ENCODE measurements around the gene SYF2.
"Not testable (repeated sequence)": the region's sequence is repeated elsewhere in the genome, so short reads cannot be mapped to it uniquely, and the experiment has no call there.

Gene SYF2

GRCh38 chr1:25190260-25190659 lies 42.0 kb downstream of the SYF2 start:
- DNase-seq (ENCODE audit: low read depth in 1 of 2, low spot score in 1 of 2) = no peak
- Histone ChIP-seq H3K27ac (replicated peaks) (no peak overlapping the region), H3K4me3 (replicated peaks; ENCODE audit: insufficient read depth, low read length) (no peak overlapping the region), H3K27me3 (ENCODE audit: insufficient read depth, poor library complexity, severe bottlenecking) (no peaks in the 10 kb centered on the region)
- TF ChIP-seq SPI1 (IDR thresholded peaks at IDR 0.05; ENCODE audit: borderline replicate concordance, low read depth) (no peak), POLR2AphosphoS5 (IDR thresholded peaks at IDR 0.05; ENCODE audit: low read depth) (no peak), REST (IDR thresholded peaks at IDR 0.05; ENCODE audit: insufficient replicate concordance, low read depth) (no peak), CTCF (IDR thresholded peaks at IDR 0.05; ENCODE audit: insufficient read depth, low read length) (no peak), GABPA (IDR thresholded peaks at IDR 0.05; ENCODE audit: low read depth) (no peak)

GRCh38 chr1:25187904-25188303 lies 44.4 kb downstream of the SYF2 start:
- H3K4me3 ChIP-seq (replicated peaks; ENCODE audit: insufficient read depth, low read length); H3K27me3 ChIP-seq (ENCODE audit: insufficient read depth, poor library complexity, severe bottlenecking); DNase-seq (ENCODE audit: low read depth in 1 of 2, low spot score in 1 of 2); H3K27ac ChIP-seq (replicated peaks): not testable (repeated sequence)

DNA sequence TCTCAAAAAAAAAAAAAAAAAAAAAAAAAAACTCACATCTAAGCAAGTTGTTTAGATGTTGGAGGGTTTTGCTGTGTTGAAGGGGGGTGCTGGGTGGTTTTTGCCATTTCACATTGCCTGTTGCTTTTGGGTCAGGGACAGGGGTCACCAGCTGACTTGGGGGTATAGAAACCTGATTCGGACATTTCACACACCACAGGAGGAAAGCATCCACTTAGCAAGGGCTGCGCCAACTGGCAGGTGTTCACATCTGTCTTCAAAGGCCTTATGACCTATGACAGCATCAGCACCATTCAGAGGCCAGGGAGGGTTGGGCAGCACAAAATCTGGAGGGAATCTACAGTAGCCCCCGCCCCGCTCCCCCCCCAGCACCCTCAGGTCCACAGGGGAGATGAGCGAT lies 45.2 kb downstream of the SYF2 start:
- no peaks in the 10 kb centered on the region for H3K27me3 ChIP-seq (ENCODE audit: insufficient read depth, poor library complexity, severe bottlenecking)
- H3K4me3 ChIP-seq (replicated peaks; ENCODE audit: insufficient read depth, low read length) = no peak overlapping the region
- TF ChIP-seq CTCF (IDR thresholded peaks at IDR 0.05; ENCODE audit: insufficient read depth, low read length) (no peak), SPI1 (IDR thresholded peaks at IDR 0.05; ENCODE audit: borderline replicate concordance, low read depth) (no peak), GABPA (IDR thresholded peaks at IDR 0.05; ENCODE audit: low read depth) (no peak), REST (IDR thresholded peaks at IDR 0.05; ENCODE audit: insufficient replicate concordance, low read depth) (no peak)
- no peak overlapping the region for H3K27ac ChIP-seq (replicated peaks)
- DNase-seq (ENCODE audit: low read depth in 1 of 2, low spot score in 1 of 2) = no peak

DNA sequence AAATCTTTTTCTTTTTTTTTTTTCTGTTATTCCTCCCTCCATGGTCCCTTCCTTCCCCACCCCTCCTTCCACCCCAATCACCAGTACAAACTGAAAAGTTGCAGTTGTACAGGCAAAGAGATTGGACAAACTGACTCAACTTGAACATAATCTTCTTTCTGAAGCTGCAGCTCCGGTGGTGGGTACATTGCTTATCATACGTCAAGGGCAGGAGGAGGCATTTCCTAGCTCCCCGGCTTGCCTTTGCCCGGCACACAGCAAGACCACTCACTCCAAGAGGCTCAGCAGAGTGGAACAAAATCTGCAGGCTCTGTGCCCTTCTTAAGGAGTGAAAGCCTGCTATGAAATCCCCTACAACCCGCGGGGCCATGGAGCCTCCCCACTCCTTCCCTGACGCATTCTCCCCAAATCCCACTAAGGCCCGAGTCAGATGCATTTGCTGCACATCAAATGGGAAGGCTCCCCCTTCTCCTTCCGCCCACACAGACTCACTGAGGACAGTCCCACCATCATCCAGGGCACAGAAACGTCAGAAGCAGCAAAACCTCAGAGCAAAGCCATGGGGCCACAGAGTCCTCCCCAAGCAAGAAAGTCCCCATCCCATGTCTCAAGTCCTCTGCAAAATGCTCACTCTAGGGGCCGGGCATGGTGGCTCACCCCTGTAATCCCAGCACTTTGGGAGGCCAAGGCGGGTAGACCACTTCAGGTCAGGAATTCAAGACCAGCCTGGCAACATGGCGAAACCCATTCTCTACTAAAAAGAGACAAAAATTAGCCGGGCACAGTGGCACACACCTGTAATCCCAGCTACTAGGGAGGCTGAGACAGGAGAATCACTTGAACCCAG lies 45.9 kb downstream of the SYF2 start:
- TF ChIP-seq POLR2AphosphoS5 (IDR thresholded peaks at IDR 0.05; ENCODE audit: low read depth) (no peak), CTCF (IDR thresholded peaks at IDR 0.05; ENCODE audit: insufficient read depth, low read length) (no peak), SPI1 (IDR thresholded peaks at IDR 0.05; ENCODE audit: borderline replicate concordance, low read depth) (no peak), GABPA (IDR thresholded peaks at IDR 0.05; ENCODE audit: low read depth) (no peak), REST (IDR thresholded peaks at IDR 0.05; ENCODE audit: insufficient replicate concordance, low read depth) (no peak)
- no peak for DNase-seq (ENCODE audit: low read depth in 1 of 2, low spot score in 1 of 2)
- H3K27me3 ChIP-seq (ENCODE audit: insufficient read depth, poor library complexity, severe bottlenecking) = no peaks in the 10 kb centered on the region
- H3K27ac ChIP-seq (replicated peaks) = no peak overlapping the region
- no peak overlapping the region for H3K4me3 ChIP-seq (replicated peaks; ENCODE audit: insufficient read depth, low read length)

All from HL-60 (cell line).